Lung (tissue), 12 donors: ENCODE results near the gene KHNYN. TPM values are rescaled to one million over a fixed set of nuclear protein-coding genes. Genes with fewer than 3 reads are reported as not detected.
"Not testable (repeated sequence)": the region's sequence is repeated elsewhere in the genome, so short reads cannot be mapped to it uniquely, and the experiment has no call there.

Experiments
- ATAC-seq: fragments of 200-7000 bp; cut with Tn5 transposase; one replicate; pipeline ENCODE4 v1.9.1; 2020; ENCODE audit warnings: moderate number of reproducible peaks; ENCODE audit not compliant: insufficient read depth, low FRiP score
- DNase-seq, 3 donors: peaks; one replicate each; pipeline ENCODE4 v3.0.0-alpha.2; 2013 to 2017
- H3K27ac ChIP-seq, 2 donors: one replicate each; pipeline ENCODE4 v1.5.1; 2013; ENCODE audit warnings: mild to moderate bottlenecking in 2 of 2, moderate library complexity in 2 of 2, control low read depth in 1 of 2, inconsistent platforms in 1 of 2, low read depth in 1 of 2, low read length in 1 of 2
- H3K27me3 ChIP-seq, 3 donors: one replicate each; pipeline ENCODE4 v1.5.1; 2013; ENCODE audit warnings: low read length in 2 of 3; ENCODE audit not compliant: control insufficient read depth in 3 of 3, insufficient read depth in 3 of 3
- H3K36me3 ChIP-seq, 4 donors: one replicate each; pipeline ENCODE4 v1.5.1; 2013; ENCODE audit warnings: low read length in 4 of 4, mild to moderate bottlenecking in 1 of 4, moderate library complexity in 1 of 4; ENCODE audit not compliant: control insufficient read depth in 4 of 4, insufficient read depth in 4 of 4
- H3K4me1 ChIP-seq, 5 donors: one replicate each; pipeline ENCODE4 v1.5.1; 2013; ENCODE audit warnings: low read length in 5 of 5, mild to moderate bottlenecking in 2 of 5, moderate library complexity in 1 of 5; ENCODE audit not compliant: control insufficient read depth in 5 of 5, insufficient read depth in 5 of 5
- H3K4me3 ChIP-seq: one replicate; pipeline ENCODE4 v1.5.1; 2013; ENCODE audit warnings: mild to moderate bottlenecking, control low read depth, moderate library complexity
- H3K9ac ChIP-seq, 2 donors: one replicate each; pipeline ENCODE4 v1.5.1; 2013; ENCODE audit warnings: low read length in 2 of 2, control low read depth in 1 of 2; ENCODE audit not compliant: insufficient read depth in 1 of 2
- H3K9me3 ChIP-seq, 4 donors: one replicate each; pipeline ENCODE4 v1.5.1; 2013; ENCODE audit warnings: low read length in 3 of 4, mild to moderate bottlenecking in 1 of 4, moderate library complexity in 1 of 4; ENCODE audit not compliant: control insufficient read depth in 4 of 4, insufficient read depth in 3 of 4
- CTCF ChIP-seq: IDR thresholded peaks from 2 replicates; pipeline ENCODE4 v1.5.1; 2012; ENCODE audit warnings: mild to moderate bottlenecking; ENCODE audit errors: control extremely low read depth, extremely low read depth
- WGBS, 2 donors: extraction: QIAGEN DNeasy Blood & Tissue Kit; methylation state at CpG; one replicate each; pipeline ENCODE4 v1.1.7; 2013; 5-methylcytosine and 5-hydroxymethylcytosine counted together
- polyA plus RNA-seq, 2 donors: library from polyadenylated mRNA; stranded (reverse); fragments of 200-250 nt; gene quantifications; one replicate each; pipeline ENCODE4 v1.2.1, GENCODE V29; 2013
- total RNA-seq, 2 donors: library from RNA; depleted of rRNA in 1 of 2; stranded (reverse); fragments of >200 nt in 1 of 2; gene quantifications; one replicate each; pipeline ENCODE4 v1.2.1, GENCODE V29; 2014 to 2021
- donor health status: control.
- donor health status: control.
- donor health status: Bipolar disorder and iron deficiency.
- donor health status: healthy.
- donor health status: DM: yes; HTN: yes; CAD: no.

Gene KHNYN
- total and polyA plus RNA-seq, 4 donors = 27.0 to 60.2 (median 41.1) TPM

GRCh38 chr14:24384169-24384568 lies 45.6 kb upstream of the KHNYN start:
- ATAC-seq (no peak), DNase-seq (no peak)
- Histone ChIP-seq H3K27ac (no peak overlapping the region), H3K27me3 (no peaks in the 10 kb centered on the region), H3K9ac (no peak overlapping the region), H3K9me3 (no peaks in the 10 kb centered on the region), H3K4me1 (peaks cover 0 to 15% (median 1%) of the 10 kb centered on the region in 5 donors), H3K4me3 (no peak overlapping the region), H3K36me3 (no peaks in the 10 kb centered on the region)
- no peak for TF ChIP-seq CTCF
- WGBS, 2 donors = 89 to 92% methylated on average over 4 of the region's 4 CpGs

- Histone ChIP-seq H3K36me3 (no peaks in the 10 kb centered on the region), H3K27ac (no peak overlapping the region), H3K4me3 (no peak overlapping the region), H3K9ac (no peak overlapping the region), H3K4me1 (peaks cover 0 to 18% (median 5%) of the 10 kb centered on the region in 5 donors), H3K9me3 (no peaks in the 10 kb centered on the region), H3K27me3 (no peaks in the 10 kb centered on the region)
- no peak for TF ChIP-seq CTCF
- 85 to 86% methylated on average over 4 of the region's 4 CpGs for WGBS, 2 donors
- no peak for ATAC-seq
- no peak for DNase-seq
Measured at GRCh38 chr14:24385524-24385923, 44.2 kb upstream of the KHNYN start.

GRCh38 chr14:24387009-24387345 lies 42.8 kb upstream of the KHNYN start:
- TF ChIP-seq CTCF = no peak
- no peak for ATAC-seq
- no peaks in the 10 kb centered on the region for H3K36me3 ChIP-seq
- H3K9me3 ChIP-seq = no peaks in the 10 kb centered on the region
- H3K27me3 ChIP-seq = no peaks in the 10 kb centered on the region
- DNase-seq = no peak
- H3K4me3 ChIP-seq = no peak overlapping the region
- H3K4me1 ChIP-seq = peaks cover 0 to 20% (median 8%) of the 10 kb centered on the region in 5 donors
- H3K9ac ChIP-seq = no peak overlapping the region
- 79 to 95% methylated on average over 2 of the region's 2 CpGs for WGBS, 2 donors
- no peak overlapping the region for H3K27ac ChIP-seq

GRCh38 chr14:24387579-24387978 lies 42.2 kb upstream of the KHNYN start:
- peaks cover 0 to 25% (median 7%) of the 10 kb centered on the region in 5 donors for H3K4me1 ChIP-seq
- not testable (repeated sequence) for DNase-seq, H3K9ac ChIP-seq, H3K36me3 ChIP-seq, H3K27me3 ChIP-seq, H3K9me3 ChIP-seq, ATAC-seq, H3K4me3 ChIP-seq, H3K27ac ChIP-seq
- 90 to 94% methylated on average over 5 of the region's 5 CpGs for WGBS, 2 donors
